ENCODE measurements around the gene GLRX5. TPM values are rescaled to one million over a fixed set of nuclear protein-coding genes. Genes with fewer than 3 reads are reported as not detected.

GLRX5 gene
- total RNA-seq, 4 donors from 2014 or later = 5.9 to 40.3 (median 23.7) TPM

GRCh38 chr14:95557832-95558231, 23.0 kb downstream of the GLRX5 start:
- Histone ChIP-seq H3K27ac (no peak overlapping the region), H3K9me3 (no peaks in the 10 kb centered on the region), H3K4me3 (no peak overlapping the region), H3K4me1 (no peaks in the 10 kb centered on the region), H3K27me3 (no peaks in the 10 kb centered on the region), H3K36me3 (no peaks in the 10 kb centered on the region)
- TF ChIP-seq, protein P1, sequence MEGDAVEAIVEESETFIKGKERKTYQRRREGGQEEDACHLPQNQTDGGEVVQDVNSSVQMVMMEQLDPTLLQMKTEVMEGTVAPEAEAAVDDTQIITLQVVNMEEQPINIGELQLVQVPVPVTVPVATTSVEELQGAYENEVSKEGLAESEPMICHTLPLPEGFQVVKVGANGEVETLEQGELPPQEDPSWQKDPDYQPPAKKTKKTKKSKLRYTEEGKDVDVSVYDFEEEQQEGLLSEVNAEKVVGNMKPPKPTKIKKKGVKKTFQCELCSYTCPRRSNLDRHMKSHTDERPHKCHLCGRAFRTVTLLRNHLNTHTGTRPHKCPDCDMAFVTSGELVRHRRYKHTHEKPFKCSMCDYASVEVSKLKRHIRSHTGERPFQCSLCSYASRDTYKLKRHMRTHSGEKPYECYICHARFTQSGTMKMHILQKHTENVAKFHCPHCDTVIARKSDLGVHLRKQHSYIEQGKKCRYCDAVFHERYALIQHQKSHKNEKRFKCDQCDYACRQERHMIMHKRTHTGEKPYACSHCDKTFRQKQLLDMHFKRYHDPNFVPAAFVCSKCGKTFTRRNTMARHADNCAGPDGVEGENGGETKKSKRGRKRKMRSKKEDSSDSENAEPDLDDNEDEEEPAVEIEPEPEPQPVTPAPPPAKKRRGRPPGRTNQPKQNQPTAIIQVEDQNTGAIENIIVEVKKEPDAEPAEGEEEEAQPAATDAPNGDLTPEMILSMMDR (IDR thresholded peaks at IDR 0.05) = no peak
- TF ChIP-seq POLR2A (IDR thresholded peaks at IDR 0.05) = no peak
- DNase-seq = no peak
- intact Hi-C loops (cut with DNase I; ENCODE audit: low total_unique reads) = loop anchor here (5.0 kb wide), 1 partner anchor 434 kb away; no protein-coding TSS in a partner anchor

- Histone ChIP-seq H3K36me3 (no peaks in the 10 kb centered on the region), H3K27me3 (no peaks in the 10 kb centered on the region), H3K4me3 (no peak overlapping the region), H3K27ac (no peak overlapping the region), H3K4me1 (no peaks in the 10 kb centered on the region), H3K9me3 (no peaks in the 10 kb centered on the region)
- DNase-seq = no peak
- TF ChIP-seq, protein P1 (IDR thresholded peaks at IDR 0.05) = no peak
- no peak for TF ChIP-seq POLR2A (IDR thresholded peaks at IDR 0.05)
- intact Hi-C loops (cut with DNase I; ENCODE audit: low total_unique reads) = loop anchor here (5.0 kb wide), 1 partner anchor 433 kb away; no protein-coding TSS in a partner anchor
These were observed 24.4 kb downstream of the GLRX5 start for GRCh38 chr14:95559203-95559602.

GRCh38 chr14:95561001-95561412, 26.2 kb downstream of the GLRX5 start:
- H3K9me3 ChIP-seq = no peaks in the 10 kb centered on the region
- H3K4me3 ChIP-seq = no peak overlapping the region
- DNase-seq = peak; percentile 85
- H3K4me1 ChIP-seq = no peaks in the 10 kb centered on the region
- no peaks in the 10 kb centered on the region for H3K36me3 ChIP-seq
- H3K27ac ChIP-seq = no peak overlapping the region
- intact Hi-C loops (cut with DNase I; ENCODE audit: low total_unique reads) = loop anchor here (10.0 kb wide), 1 partner anchor 214 kb away; no protein-coding TSS in a partner anchor
- no peak for TF ChIP-seq POLR2A (IDR thresholded peaks at IDR 0.05)
- TF ChIP-seq, protein P1 (IDR thresholded peaks at IDR 0.05) = peak; percentile 91 to 97 (median 95)
- H3K27me3 ChIP-seq = no peaks in the 10 kb centered on the region

DNA sequence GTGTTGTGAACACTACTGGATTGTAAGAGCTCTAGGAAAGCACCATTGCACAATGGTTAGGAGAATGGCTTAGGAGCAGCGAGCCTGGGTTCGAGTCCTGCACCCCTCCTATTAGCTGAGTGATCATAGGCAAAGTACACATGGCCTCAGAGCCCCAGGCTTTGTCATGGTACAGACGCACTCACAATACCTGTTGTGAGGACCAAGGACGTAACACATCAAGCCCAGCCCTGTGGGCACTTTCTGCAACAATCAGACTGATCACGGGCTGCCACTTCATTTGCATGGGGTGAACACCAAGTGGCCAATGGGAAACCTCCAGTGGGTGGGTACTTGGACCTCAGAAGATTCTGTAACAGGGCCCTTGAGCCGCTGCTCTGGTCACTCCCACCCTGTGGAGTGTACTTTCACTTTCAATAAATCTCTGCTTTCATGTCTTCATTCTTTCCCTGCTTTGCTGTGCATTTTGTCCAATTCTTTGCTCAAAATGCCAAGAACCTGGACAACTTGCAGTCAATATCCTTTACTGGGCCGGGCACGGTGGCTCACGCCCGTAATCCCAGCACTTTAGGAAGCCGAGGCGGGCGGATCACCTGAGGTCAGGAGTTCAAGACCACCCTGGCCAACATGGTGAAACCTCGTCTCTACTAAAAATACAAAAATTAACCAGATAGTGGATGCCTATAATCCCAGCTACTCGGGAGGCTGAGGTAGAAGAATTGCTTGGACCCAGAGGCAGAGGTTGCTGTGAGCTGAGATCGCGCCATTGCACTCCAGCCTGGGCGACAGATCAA, 28.2 kb downstream of the GLRX5 start:
- H3K27ac ChIP-seq = no peak overlapping the region
- no peak for TF ChIP-seq POLR2A (IDR thresholded peaks at IDR 0.05)
- TF ChIP-seq, protein P1 (IDR thresholded peaks at IDR 0.05) = no peak
- no peaks in the 10 kb centered on the region for H3K9me3 ChIP-seq
- H3K4me1 ChIP-seq = no peaks in the 10 kb centered on the region
- H3K36me3 ChIP-seq = no peaks in the 10 kb centered on the region
- H3K27me3 ChIP-seq = no peaks in the 10 kb centered on the region
- peak overlapping the region in 1 of 2 donors; percentile 18 for H3K4me3 ChIP-seq
- intact Hi-C loops (cut with DNase I; ENCODE audit: low total_unique reads) = loop anchor here (10.0 kb wide), 1 partner anchor 212 kb away; no protein-coding TSS in a partner anchor
- peak in 1 of 2 donors; percentile 20 for DNase-seq

DNA sequence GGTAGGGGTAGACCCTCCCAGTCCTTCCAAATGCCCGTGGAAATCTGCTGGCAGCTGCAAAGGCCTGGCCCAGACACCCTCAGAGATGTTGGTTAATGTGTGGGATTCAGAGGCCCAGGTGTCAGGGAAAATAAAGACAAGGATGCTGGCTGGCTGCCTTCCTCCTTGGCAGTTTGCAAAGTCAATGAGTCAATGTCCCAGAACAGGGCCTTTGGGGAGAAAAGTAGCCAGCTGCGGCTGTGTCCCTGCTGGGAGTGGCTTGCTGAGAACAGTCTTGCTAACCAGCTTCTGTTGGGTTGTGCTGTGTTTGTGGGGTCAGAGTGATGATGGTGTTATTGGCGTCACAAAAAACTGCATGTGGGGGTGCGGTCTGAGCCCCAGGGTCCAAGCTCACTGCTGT, 29.2 kb downstream of the GLRX5 start:
- TF ChIP-seq POLR2A (IDR thresholded peaks at IDR 0.05) = no peak
- TF ChIP-seq, protein P1 (IDR thresholded peaks at IDR 0.05) = no peak
- Histone ChIP-seq H3K27ac (no peak overlapping the region), H3K9me3 (no peaks in the 10 kb centered on the region), H3K4me1 (no peaks in the 10 kb centered on the region), H3K4me3 (no peak overlapping the region), H3K27me3 (no peaks in the 10 kb centered on the region), H3K36me3 (no peaks in the 10 kb centered on the region)
- peak in 1 of 2 donors; percentile 35 for DNase-seq
- intact Hi-C loops (cut with DNase I; ENCODE audit: low total_unique reads) = loop anchor here (10.0 kb wide), 1 partner anchor 211 kb away; no protein-coding TSS in a partner anchor

All from uterus (tissue), 4 donors.